ENCODE measurements around the gene ATP1B2.

Gene ATP1B2

GRCh38 chr17:7686222-7687071 lies 35.7 kb downstream of the ATP1B2 start:
- DNase-seq, result peak; percentile 92

- DNase-seq, result peak; percentile 96
Observed at GRCh38 chr17:7687072-7687907, 36.6 kb downstream of the ATP1B2 start, which contains the start of gene TP53. Gene TP53, minus strand, starts transcription at chr17:7687490. Its CDS starts 10,896 bp downstream, at chr17:7676594.

GRCh38 chr17:7687908-7688807 lies 37.4 kb downstream of the ATP1B2 start, which contains the start of gene WRAP53:
Gene WRAP53, plus strand, starts transcription at chr17:7688477. Its CDS starts 172 bp downstream, at chr17:7688649.
- DNase-seq, result peak; percentile 99

- no peak for DNase-seq
Observed at GRCh38 chr17:7688808-7689316, 38.1 kb downstream of the ATP1B2 start.

- DNase-seq, result no peak
Observed at GRCh38 chr17:7695586-7695985, 44.9 kb downstream of the ATP1B2 start.

DNA sequence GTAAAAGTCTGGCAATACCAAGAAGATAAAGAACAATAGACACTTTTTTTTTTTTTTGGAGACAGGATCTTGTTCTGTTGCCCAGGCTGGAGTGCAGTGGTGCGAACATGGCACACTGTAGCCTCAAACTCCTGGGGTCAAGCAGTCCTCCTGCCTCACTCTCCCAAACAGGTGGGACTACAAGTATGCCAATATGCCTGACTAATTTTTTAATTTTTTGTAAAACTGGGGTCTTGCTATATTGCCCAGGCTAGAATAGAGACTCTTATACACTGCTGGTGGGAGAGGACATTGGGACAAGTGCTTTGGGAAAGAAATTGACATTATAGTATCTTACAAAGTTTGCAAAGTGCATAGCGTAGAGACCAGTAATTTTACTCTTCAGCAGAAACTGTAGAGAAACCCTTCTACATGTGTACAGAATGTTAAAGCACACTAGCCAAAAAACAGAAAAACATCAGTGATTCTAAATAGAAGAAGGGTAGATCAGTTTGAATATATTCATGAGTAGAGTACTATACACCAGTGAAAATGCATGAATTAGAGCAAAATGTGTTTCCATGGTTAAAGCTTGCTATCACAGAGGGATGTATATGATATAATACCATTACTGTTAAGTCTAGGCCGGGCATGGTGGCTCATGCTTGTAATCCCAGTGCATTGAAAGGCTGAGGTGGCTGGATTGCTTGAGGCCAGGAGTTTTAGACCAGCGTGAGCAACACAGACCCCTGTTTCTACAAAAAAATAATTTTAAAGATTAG lies 47.3 kb downstream of the ATP1B2 start:
- no peak for DNase-seq

GRCh38 chr17:7700510-7700909 lies 49.8 kb downstream of the ATP1B2 start:
- DNase-seq, result no peak

- DNase-seq, result no peak
Observed at GRCh38 chr17:7701681-7702080, 51.0 kb downstream of the ATP1B2 start.

DNA sequence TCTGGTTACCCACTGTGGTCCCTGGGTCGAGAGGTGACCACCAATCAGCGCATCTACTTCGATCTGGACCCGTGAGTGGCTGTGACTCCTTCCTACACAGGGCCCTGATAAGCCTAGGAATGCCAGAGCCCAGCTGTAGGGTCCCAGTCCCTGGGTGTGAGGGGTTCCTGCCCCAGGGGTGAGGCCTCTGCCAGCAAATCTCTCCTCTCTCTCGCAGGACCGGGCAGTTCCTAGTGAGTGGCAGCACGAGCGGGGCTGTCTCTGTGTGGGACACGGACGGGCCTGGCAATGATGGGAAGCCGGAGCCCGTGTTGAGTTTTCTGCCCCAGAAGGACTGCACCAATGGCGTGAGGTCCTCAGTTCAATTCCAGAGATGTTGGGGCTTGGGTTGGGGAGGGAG lies 52.0 kb downstream of the ATP1B2 start:
- DNase-seq, result no peak

- DNase-seq, result no peak
Observed at GRCh38 chr17:7703584-7704479, 53.1 kb downstream of the ATP1B2 start.

DNA sequence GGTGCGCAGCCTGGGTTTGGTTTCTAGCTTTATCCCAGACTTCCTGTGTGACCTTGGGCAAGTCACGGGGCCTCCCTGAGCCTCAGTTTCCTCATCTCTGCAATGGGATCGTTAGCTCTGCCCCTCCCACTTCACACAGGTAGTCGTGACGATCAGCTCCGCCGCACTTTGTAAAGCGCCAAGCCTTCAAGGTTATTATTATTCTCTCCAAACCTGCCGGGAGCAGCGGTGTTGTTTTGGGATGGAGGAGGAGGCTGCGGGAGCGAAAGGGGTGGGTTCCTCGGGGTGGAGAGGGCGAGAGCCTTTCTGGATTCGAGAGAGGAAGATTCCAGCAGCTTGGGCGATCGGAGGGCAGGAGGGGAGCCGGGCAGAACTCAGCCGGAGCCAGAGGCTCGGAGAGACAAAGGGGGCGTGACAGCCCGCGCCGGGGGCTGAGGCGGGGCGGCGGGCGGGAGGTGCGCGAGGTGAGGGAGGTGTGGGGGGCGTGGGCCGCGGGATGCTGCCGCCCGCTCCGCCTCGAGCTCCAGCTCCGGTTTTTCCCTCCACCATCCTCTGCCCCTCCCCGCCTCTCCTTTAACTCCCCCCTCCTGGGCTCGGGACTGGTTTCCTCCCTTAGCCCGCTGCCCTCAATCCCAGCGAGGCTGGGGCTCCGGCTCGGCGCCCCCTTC lies 54.0 kb downstream of the ATP1B2 start, which contains the start of gene EFNB3:
Gene EFNB3, plus strand, starts transcription at position 602 of the 668 bp plus-strand sequence. CDS start 397 bp downstream, outside the sequence.
- peak; percentile 66 for DNase-seq

- DNase-seq, result no peak
Observed at GRCh38 chr17:7705269-7706255, 54.8 kb downstream of the ATP1B2 start.

- no peak for DNase-seq
Observed at GRCh38 chr17:7706631-7707354, 56.1 kb downstream of the ATP1B2 start.

Measured in activated effector memory CD4-positive, alpha-beta T cell treated with anti-CD3 and anti-CD28 coated beads, Interleukin-2, amount 50 U/mL, for 16 hours (primary cell).